Measurements from ENCODE around the gene TAMALIN.

The TAMALIN gene

DNA sequence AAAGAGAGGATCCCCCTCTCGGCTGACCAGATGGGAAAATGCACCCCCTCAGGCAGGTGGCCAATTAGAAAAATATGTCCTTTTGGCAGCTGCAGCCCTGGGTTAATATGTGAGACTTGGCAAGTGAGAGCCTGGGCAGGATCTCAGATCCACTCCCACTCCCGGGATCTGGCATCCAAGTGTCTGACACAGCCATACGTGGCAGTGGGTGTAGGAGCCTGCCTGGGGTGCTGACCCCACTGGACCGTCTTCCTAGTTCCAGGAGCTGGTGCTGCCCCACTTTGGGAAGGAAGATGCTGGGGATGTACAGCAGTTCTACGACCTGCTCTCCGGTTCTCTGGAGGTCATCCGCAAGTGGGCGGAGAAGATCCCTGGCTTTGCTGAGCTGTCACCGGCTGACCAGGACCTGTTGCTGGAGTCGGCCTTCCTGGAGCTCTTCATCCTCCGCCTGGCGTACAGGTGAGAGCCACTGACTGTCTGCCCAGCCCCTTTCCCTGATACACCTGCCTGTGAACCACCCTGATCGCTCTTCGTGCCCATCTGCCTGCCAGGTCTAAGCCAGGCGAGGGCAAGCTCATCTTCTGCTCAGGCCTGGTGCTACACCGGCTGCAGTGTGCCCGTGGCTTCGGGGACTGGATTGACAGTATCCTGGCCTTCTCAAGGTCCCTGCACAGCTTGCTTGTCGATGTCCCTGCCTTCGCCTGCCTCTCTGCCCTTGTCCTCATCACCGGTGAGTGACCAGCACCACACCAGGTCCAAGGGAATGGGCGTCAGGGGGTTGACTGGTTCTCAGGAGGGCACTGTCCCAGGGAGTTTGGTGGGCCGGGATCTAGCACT is 50.3 kb downstream of the TAMALIN start:
- no peak for DNase-seq

DNA sequence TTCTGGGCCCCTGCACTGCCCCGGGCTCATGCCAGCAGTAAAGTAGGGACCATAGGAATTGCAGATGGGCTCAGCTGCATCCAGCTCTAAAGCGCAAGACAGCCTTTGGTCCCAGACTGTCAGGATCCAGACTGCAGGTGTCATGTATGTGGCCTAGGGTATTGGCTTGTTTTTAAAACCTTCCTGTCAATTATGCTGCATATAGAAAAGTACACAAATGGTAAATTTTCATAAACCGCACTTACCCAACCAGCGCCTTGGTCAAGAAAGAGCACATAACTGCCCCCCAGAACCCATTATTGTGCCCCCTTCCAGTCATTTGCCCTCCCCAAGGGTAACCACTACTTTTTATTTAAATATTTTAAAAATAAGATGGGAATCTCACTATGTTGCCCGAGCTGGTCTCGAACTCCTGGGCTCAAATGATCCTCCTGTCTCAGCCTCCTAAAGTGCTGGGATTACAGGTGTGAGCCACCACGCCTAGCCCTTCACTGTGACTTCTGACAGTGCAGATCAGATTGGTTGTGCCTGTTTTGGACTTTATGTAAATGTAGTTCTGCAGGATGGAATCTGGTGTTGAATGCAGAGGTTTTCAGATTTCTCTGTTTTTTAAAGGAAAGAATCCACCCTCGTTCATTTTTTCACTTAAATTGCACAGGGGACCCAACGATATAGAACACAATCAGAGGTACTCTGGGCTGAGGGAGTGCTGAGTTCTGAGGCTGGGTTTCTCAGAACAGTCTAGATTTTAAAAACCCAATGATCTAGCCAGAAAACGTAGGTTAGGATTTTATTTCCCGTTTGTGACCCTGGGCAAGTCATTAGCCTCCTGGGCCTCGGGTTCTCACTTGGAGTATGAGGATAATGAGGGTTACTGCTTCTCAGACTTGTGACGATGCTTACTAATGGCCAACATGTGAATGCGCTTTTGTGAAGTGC is 51.2 kb downstream of the TAMALIN start:
- no peak for DNase-seq

GRCh38 chr12:52058631-52059361 is 52.0 kb downstream of the TAMALIN start:
- no peak for DNase-seq

- no peak for DNase-seq
Measured at GRCh38 chr12:52059582-52060497, 53.1 kb downstream of the TAMALIN start.

GRCh38 chr12:52060498-52061177 is 53.9 kb downstream of the TAMALIN start:
- DNase-seq = no peak

- DNase-seq = no peak
Measured at GRCh38 chr12:52061470-52062166, 54.9 kb downstream of the TAMALIN start.

DNA sequence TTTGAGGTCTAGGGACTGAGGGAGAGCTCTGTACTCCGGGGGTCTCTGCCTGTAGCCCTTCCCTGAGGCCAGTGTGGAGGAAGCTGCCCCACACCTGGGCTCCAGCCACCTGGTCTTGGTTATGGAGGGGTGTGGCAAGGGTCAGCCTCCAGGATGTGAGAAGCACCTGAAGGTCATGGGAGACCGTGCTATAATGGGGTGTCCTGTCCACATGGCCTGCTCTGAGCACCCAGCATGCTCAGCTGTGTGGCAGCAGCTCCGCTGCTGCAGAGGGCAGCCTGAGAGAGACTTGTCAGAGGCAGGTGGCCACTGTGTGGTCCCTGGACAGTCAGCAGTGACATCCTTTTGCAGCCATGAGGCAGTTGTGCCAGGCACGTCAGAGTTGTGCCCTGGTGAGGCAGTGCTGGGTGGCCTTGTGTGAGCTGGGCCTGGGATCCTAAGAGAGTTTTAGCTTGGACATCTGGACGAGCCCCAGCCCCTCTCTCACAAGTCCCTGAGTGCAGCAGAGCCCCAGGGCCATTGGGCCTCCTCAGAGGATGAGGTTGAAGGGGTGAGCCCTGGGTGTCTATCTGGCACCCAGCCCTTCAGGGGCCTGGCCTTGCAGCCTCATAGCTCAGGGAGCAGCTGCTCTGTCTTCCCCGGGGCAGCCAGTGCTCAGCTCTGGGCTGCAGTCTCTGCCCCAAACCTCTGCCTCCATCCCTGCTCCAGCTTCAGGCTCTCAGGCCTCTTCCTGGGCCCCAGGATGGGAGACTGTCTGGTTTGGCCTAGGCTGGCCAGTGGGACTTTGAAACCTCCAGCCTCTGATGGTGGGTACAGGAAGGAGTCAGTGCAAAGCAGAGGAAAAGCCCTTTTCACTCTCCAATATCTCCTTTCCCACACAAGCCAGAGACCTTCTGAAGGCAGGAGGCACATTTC is 55.7 kb downstream of the TAMALIN start:
- DNase-seq = no peak

DNA sequence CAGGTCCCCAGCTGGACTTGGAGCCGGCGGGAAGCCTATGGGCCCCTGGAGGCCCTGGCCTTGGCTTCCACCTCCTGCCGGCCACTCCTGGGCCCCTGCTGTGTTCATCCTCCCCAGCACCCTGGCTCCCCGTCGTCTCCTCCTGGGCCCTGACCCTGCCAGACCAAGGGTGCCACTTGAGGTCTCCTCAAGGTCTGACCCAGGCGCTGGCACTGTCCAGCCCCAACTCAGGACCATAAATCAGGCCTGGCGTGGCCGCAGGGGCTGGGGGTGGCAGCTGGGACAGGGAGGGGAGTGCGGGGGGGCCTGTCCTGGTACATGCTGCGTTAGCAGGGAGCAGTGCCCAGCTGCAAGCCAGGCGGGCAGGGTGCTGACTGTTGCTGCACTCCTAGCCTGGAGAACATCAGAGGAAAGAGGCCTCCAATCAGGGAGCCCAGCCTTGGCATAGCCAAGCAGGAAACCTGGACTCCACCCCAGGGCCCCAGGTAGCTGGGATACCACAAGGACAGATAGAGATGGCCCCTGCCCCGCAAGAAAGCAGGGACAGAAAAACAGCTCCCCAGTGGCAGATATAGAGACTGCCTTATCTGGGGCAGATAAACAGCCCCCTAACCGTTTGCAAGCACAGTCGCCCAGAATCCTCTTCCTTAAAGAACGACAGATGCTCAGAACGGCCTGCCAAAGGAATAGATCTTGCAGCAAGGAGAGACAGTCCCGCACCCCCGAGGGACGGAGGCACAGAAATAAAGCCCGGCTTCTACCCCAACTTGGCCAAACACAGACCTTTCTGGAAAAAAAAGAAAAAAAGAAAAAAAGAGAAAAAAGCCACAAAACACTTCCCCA is 56.6 kb downstream of the TAMALIN start:
- no peak for DNase-seq

- peak; percentile 69 for DNase-seq
Measured at GRCh38 chr12:52063981-52064649, 57.4 kb downstream of the TAMALIN start.

All from fibroblast of skin of right biceps (primary cell).